H1 (cell line): ENCODE data around the gene CLINT1. TPM values are rescaled to one million over a fixed set of nuclear protein-coding genes. Genes with fewer than 3 reads are reported as not detected.

Experiments
- CBX5 ChIP-seq: fragments of 300-800, 300-1000 bp; sonication (generic); IDR thresholded peaks from 2 replicates; pipeline ENCODE4 v1.7.1; 2016; ENCODE audit warnings: antibody characterized with exemption, low read length, low read depth
- JUN ChIP-seq: IDR thresholded peaks from 2 replicates; pipeline ENCODE4 v1.6.1; 2011; ENCODE audit warnings: low read depth, mild to moderate bottlenecking, improper control_type of control experiment, low read length
- SRF ChIP-seq: IDR thresholded peaks from 2 replicates; pipeline ENCODE4 v1.6.1; 2011; ENCODE audit warnings: mild to moderate bottlenecking, low read depth, low read length, moderate library complexity
- polyA plus RNA-seq, 7 experiments: library from polyadenylated mRNA; depleted of rRNA in 3 of 7; stranded (reverse) in 5 of 7; unstranded in 2 of 7; fragments of >200 nt in 5 of 7; fragments of 200-250 nt in 2 of 7; gene quantifications; 1 replicate in 5 of 7; 2 replicates in 1 of 7; 4 replicates in 1 of 7; pipeline versions ENCODE4 v1.2.1 to v1.2.3, GENCODE V29; 2011 to 2013; ENCODE audit warnings: missing spikeins in 2 of 7, mixed read lengths in 2 of 7
- total RNA-seq: library from RNA; stranded (reverse); fragmentation: NEBNext Ultra II Directional; extraction: Animal tissue kit (Norgen Biotek cat#: 25700); gene quantifications from 2 replicates; pipeline ENCODE4 v1.2.1, GENCODE V29; 2021
- TF ChIP-seq, protein P1 (sequence below), 3 experiments: IDR thresholded peaks; 1 replicate in 2 of 3; 2 replicates in 1 of 3; pipeline versions ENCODE4 v1.5.1 to v1.6.1; 2011; ENCODE audit warnings: low read length in 3 of 3, mild to moderate bottlenecking in 3 of 3, inconsistent platforms in 2 of 3, low read depth in 1 of 3, moderate library complexity in 1 of 3; ENCODE audit not compliant: insufficient read depth in 1 of 3; ENCODE audit errors: control extremely low read depth in 1 of 3

The CLINT1 gene
- total and polyA plus RNA-seq, 2 of the 8 experiments (the other 6 are each of a cell fraction or from before 2014, with no cell fraction given) = 85.9 to 140 TPM

DNA sequence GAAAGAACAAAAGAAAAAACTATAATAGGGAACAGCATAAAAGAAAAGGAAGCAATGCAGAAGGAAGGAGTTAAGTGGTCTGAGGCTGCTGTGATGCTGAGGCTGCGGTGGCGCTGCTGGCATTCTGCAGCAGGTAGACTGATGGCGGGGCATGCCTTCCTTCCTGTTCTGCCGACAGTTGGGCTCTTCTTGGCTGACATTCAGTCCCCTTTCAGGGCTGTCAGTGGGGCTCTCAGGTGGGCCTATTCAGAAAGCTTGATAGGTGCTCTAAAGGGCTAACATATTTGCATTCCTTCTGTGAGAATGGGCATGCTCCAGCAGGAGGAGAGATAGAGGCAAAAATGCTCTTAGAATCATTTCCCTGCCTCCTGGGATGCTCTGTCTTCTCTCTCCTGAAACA, 5.1 kb upstream of the CLINT1 start (continued):
- TF ChIP-seq CBX5 = no peak
- no peak for TF ChIP-seq SRF
- TF ChIP-seq JUN = no peak
- TF ChIP-seq, protein P1, sequence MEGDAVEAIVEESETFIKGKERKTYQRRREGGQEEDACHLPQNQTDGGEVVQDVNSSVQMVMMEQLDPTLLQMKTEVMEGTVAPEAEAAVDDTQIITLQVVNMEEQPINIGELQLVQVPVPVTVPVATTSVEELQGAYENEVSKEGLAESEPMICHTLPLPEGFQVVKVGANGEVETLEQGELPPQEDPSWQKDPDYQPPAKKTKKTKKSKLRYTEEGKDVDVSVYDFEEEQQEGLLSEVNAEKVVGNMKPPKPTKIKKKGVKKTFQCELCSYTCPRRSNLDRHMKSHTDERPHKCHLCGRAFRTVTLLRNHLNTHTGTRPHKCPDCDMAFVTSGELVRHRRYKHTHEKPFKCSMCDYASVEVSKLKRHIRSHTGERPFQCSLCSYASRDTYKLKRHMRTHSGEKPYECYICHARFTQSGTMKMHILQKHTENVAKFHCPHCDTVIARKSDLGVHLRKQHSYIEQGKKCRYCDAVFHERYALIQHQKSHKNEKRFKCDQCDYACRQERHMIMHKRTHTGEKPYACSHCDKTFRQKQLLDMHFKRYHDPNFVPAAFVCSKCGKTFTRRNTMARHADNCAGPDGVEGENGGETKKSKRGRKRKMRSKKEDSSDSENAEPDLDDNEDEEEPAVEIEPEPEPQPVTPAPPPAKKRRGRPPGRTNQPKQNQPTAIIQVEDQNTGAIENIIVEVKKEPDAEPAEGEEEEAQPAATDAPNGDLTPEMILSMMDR (IDR thresholded peaks at IDR 0.05; ENCODE audit: control extremely low read depth in 1 of 3, insufficient read depth in 1 of 3, low read depth in 1 of 3, low read length in 3 of 3) = peak in 2 of 3 experiments; percentile 30 to 32; a peak in 3 of 4 replicates
